HEK293 (cell line): Measurements from ENCODE around the gene ASPHD1.
"Not testable (repeated sequence)": the region's sequence is repeated elsewhere in the genome, so short reads cannot be mapped to it uniquely, and the experiment has no call there.

Source experiments
- CTCF ChIA-PET: fragments of 350-600 bp; formaldehyde crosslinking; extraction: SDS; loops from one replicate; lab custom pipeline; 2021; ENCODE audit warnings: antibody characterized with exemption; lab: Yijun Ruan, JAX
- POLR2A ChIA-PET: fragments of 300-600 bp; formaldehyde crosslinking; extraction: SDS; loops from one replicate; lab custom pipeline; 2020; ENCODE audit warnings: antibody characterized with exemption, inconsistent platforms; lab: Yijun Ruan, JAX
- H3K27ac ChIP-seq: fragments of 200-500 bp; sonication (Bioruptor generic); 2 replicates; pipeline ENCODE4 v1.5.1; 2014; ENCODE audit warnings: low read depth, low read length, control low read depth, inconsistent platforms; ENCODE audit errors: extremely low read depth
- H3K36me3 ChIP-seq, 2 experiments: fragments of 200-500 bp in 1 of 2; sonication (Bioruptor generic) in 1 of 2; 1 replicate in 1 of 2; 2 replicates in 1 of 2; pipeline ENCODE4 v1.5.1; 2014 to 2017; ENCODE audit warnings: inconsistent platforms in 2 of 2, low read length in 2 of 2; ENCODE audit not compliant: control insufficient read depth in 2 of 2, insufficient read depth in 1 of 2
- H3K4me1 ChIP-seq: fragments of 200-500 bp; sonication (Bioruptor generic); 2 replicates; pipeline ENCODE4 v1.5.1; 2014; ENCODE audit warnings: mild to moderate bottlenecking, low read length, inconsistent platforms; ENCODE audit not compliant: control insufficient read depth, insufficient read depth
- H3K4me3 ChIP-seq: 2 replicates; pipeline ENCODE4 v1.5.1; 2011; ENCODE audit warnings: low read depth, mild to moderate bottlenecking, control low read depth, low read length, moderate library complexity
- H3K9me3 ChIP-seq: fragments of 200-500 bp; sonication (Bioruptor generic); 2 replicates; pipeline ENCODE4 v1.5.1; 2014; ENCODE audit warnings: low read depth, low read length, inconsistent platforms; ENCODE audit not compliant: control insufficient read depth, insufficient read depth
- ELK4 ChIP-seq: IDR thresholded peaks from 2 replicates; pipeline ENCODE4 v1.6.1; 2011; ENCODE audit warnings: mild to moderate bottlenecking, low read depth, low read length, borderline replicate concordance
- GLI2 ChIP-seq: fragments of 450-650 bp; formaldehyde crosslinking; IDR thresholded peaks from 2 replicates; pipeline ENCODE4; 2017; ENCODE audit warnings: missing biosample characterization, missing genetic modification characterization, low read depth, borderline replicate concordance
- PRDM2 ChIP-seq: fragments of 450-650 bp; formaldehyde crosslinking; IDR thresholded peaks from 2 replicates; pipeline ENCODE4 v1.5.1; 2016; ENCODE audit warnings: missing biosample characterization, missing genetic modification characterization, borderline replicate concordance
- TCF7L2 ChIP-seq: IDR thresholded peaks from 2 replicates; pipeline ENCODE4 v1.6.1; 2011; ENCODE audit warnings: low read depth, mild to moderate bottlenecking, inconsistent platforms, low read length, moderate library complexity, borderline replicate concordance
- YY1 ChIP-seq: fragments of 450-650 bp; formaldehyde crosslinking; IDR thresholded peaks from 2 replicates; pipeline ENCODE4 v1.5.1; 2018; ENCODE audit warnings: missing biosample characterization, missing genetic modification characterization
- YY2 ChIP-seq: fragments of 450-650 bp; formaldehyde crosslinking; IDR thresholded peaks from 2 replicates; pipeline ENCODE4 v1.5.1; 2016; ENCODE audit warnings: missing biosample characterization, missing genetic modification characterization
- ZNF132 ChIP-seq: fragments of 450-650 bp; formaldehyde crosslinking; IDR thresholded peaks from 2 replicates; pipeline ENCODE4 v1.5.1; 2017; ENCODE audit warnings: missing biosample characterization, missing genetic modification characterization, borderline replicate concordance
- ZNF148 ChIP-seq: fragments of 450-650 bp; formaldehyde crosslinking; IDR thresholded peaks from 2 replicates; pipeline ENCODE4 v1.5.0; 2017; ENCODE audit warnings: missing biosample characterization, missing genetic modification characterization, borderline replicate concordance
- ZNF184 ChIP-seq: fragments of 450-650 bp; IDR thresholded peaks from 2 replicates; pipeline ENCODE4 v1.5.1; 2018; ENCODE audit warnings: missing biosample characterization, mild to moderate bottlenecking, missing genetic modification characterization
- ZNF221 ChIP-seq: fragments of 450-650 bp; formaldehyde crosslinking; IDR thresholded peaks from 2 replicates; pipeline ENCODE4 v1.5.1; 2017; ENCODE audit warnings: missing biosample characterization, missing genetic modification characterization, borderline replicate concordance
- ZNF302 ChIP-seq: fragments of 450-650 bp; formaldehyde crosslinking; IDR thresholded peaks from 2 replicates; pipeline ENCODE4 v1.5.1; 2016; ENCODE audit warnings: missing biosample characterization, missing genetic modification characterization, low read depth
- ZNF350 ChIP-seq: fragments of 450-650 bp; formaldehyde crosslinking; IDR thresholded peaks from 2 replicates; pipeline ENCODE4 v1.5.0; 2017; ENCODE audit warnings: missing biosample characterization, mild to moderate bottlenecking, missing genetic modification characterization
- ZNF362 ChIP-seq: fragments of 450-650 bp; formaldehyde crosslinking; IDR thresholded peaks from 2 replicates; pipeline ENCODE4 v1.5.1; 2016; ENCODE audit warnings: missing biosample characterization, missing genetic modification characterization
- ZNF544 ChIP-seq: fragments of 450-650 bp; formaldehyde crosslinking; IDR thresholded peaks from 2 replicates; pipeline ENCODE4 v1.5.0; 2017; ENCODE audit warnings: missing biosample characterization, missing genetic modification characterization
- ZNF664 ChIP-seq: fragments of 450-650 bp; formaldehyde crosslinking; IDR thresholded peaks from 2 replicates; pipeline ENCODE4 v1.5.1; 2016; ENCODE audit warnings: missing biosample characterization, missing genetic modification characterization
- ZNF692 ChIP-seq: fragments of 450-650 bp; formaldehyde crosslinking; IDR thresholded peaks from 2 replicates; pipeline ENCODE4 v1.5.1; 2016; ENCODE audit warnings: missing biosample characterization, missing genetic modification characterization
- ZNF707 ChIP-seq: fragments of 450-650 bp; formaldehyde crosslinking; IDR thresholded peaks from 2 replicates; pipeline ENCODE4 v1.5.1; 2016; ENCODE audit warnings: missing biosample characterization, missing genetic modification characterization

Gene ASPHD1

GRCh38 chr16:29889372-29889771, 10.9 kb upstream of the ASPHD1 start:
- H3K9me3 ChIP-seq, H3K36me3 ChIP-seq, H3K4me3 ChIP-seq, CTCF ChIA-PET, H3K4me1 ChIP-seq, H3K27ac ChIP-seq, POLR2A ChIA-PET: not testable (repeated sequence)
- peak; percentile 64; the same call in 1 of the 2 replicates for TF ChIP-seq ZNF362 (tag by site-specific recombination)

- ChIA-PET CTCF (interaction anchor here (1.0 kb wide), 1 partner anchor 140 kb away, joined by 3 read pairs; no protein-coding TSS in a partner anchor), POLR2A (interaction anchor here (1.1 kb wide), 1 partner anchor 82 kb away, joined by 3 read pairs; the partner anchor contains the start of gene TAOK2)
- Histone ChIP-seq H3K27ac (no peak overlapping the region), H3K4me1 (no peaks in the 10 kb centered on the region), H3K9me3 (no peaks in the 10 kb centered on the region), H3K36me3 (no peaks in the 10 kb centered on the region; a peak in 1 of 3 replicates), H3K4me3 (no peak overlapping the region)
- no peak for TF ChIP-seq GLI2 (tag by site-specific recombination)
- no peak for TF ChIP-seq ZNF221 (tag by site-specific recombination)
- TF ChIP-seq ZNF184 (tag by site-specific recombination) = no peak
- no peak for TF ChIP-seq ELK4
- no peak for TF ChIP-seq PRDM2 (tag by site-specific recombination)
Measured at GRCh38 chr16:29891525-29892457, 8.5 kb upstream of the ASPHD1 start.

- POLR2A ChIA-PET = no interaction called here
- CTCF ChIA-PET = no interaction called here
- TF ChIP-seq YY1 (tag by site-specific recombination) = no peak
- TF ChIP-seq TCF7L2 = no peak
- TF ChIP-seq ZNF350 (tag by site-specific recombination) = no peak
- no peak for TF ChIP-seq ZNF544 (tag by site-specific recombination)
- no peak for TF ChIP-seq ZNF148 (tag by site-specific recombination)
- TF ChIP-seq YY2 (tag by site-specific recombination) = no peak
- TF ChIP-seq ZNF707 (tag by site-specific recombination) = no peak
- no peak for TF ChIP-seq ZNF302 (tag by site-specific recombination)
- TF ChIP-seq ZNF692 (tag by site-specific recombination) = no peak
- TF ChIP-seq ZNF664 (tag by site-specific recombination) = no peak
- no peak for TF ChIP-seq ZNF132 (tag by site-specific recombination)
Measured at GRCh38 chr16:29892458-29892813, 7.9 kb upstream of the ASPHD1 start.

More at GRCh38 chr16:29892458-29892813, 7.9 kb upstream of the ASPHD1 start:
- no peaks in the 10 kb centered on the region for H3K9me3 ChIP-seq
- H3K36me3 ChIP-seq = no peaks in the 10 kb centered on the region; a peak in 1 of 3 replicates
- no peak overlapping the region for H3K4me3 ChIP-seq
- no peaks in the 10 kb centered on the region for H3K4me1 ChIP-seq
- H3K27ac ChIP-seq = no peak overlapping the region
